GM18507 (cell line): Measurements from ENCODE around the gene MPST.
"Not testable (repeated sequence)": the region's sequence is repeated elsewhere in the genome, so short reads cannot be mapped to it uniquely, and the experiment has no call there.

Experiments
- DNase-seq: peaks from one replicate; pipeline ENCODE4 v3.0.0; 2011; ENCODE audit warnings: low read depth; ENCODE audit not compliant: insufficient read length; ENCODE audit errors: extremely low spot score
- FAIRE-seq: peaks from 2 replicates; lab custom pipeline; 2011; peaks lifted over from hg19 to GRCh38; lab: Jason Lieb, UNC

Gene MPST

GRCh38 chr22:37019309-37020191 is at the start of gene MPST, which contains the start of gene TST:
TSS of gene MPST (plus strand) at chr22:37019742. CDS start at chr22:37019837, 95 bp downstream.
TSS of gene TST (minus strand) at chr22:37019447. CDS start at chr22:37018732, 715 bp downstream.
- FAIRE-seq (peak; percentile 69), DNase-seq (peak; percentile 71)

- FAIRE-seq (no peak), DNase-seq (no peak)
Measured at GRCh38 chr22:36971341-36972125, 48.0 kb upstream of the MPST start.

- FAIRE-seq (no peak), DNase-seq (no peak)
Measured at GRCh38 chr22:36976606-36977005, 42.9 kb upstream of the MPST start.

- FAIRE-seq = peak; percentile 58
- DNase-seq = peak; percentile 35
Measured at GRCh38 chr22:36977401-36977861, 42.1 kb upstream of the MPST start.

- FAIRE-seq = peak; percentile 97
Measured at GRCh38 chr22:36977947-36978660, 41.4 kb upstream of the MPST start.

GRCh38 chr22:36979016-36979910 is 40.3 kb upstream of the MPST start:
- FAIRE-seq (no peak), DNase-seq (no peak)

More at GRCh38 chr22:36977947-36978660, 41.4 kb upstream of the MPST start:
- DNase-seq = peak; percentile 90

GRCh38 chr22:36981247-36981775 is 38.2 kb upstream of the MPST start:
- FAIRE-seq (no peak), DNase-seq (no peak)

- DNase-seq (no peak), FAIRE-seq (no peak)
Measured at GRCh38 chr22:36982136-36982535, 37.4 kb upstream of the MPST start.

- DNase-seq (no peak), FAIRE-seq (no peak)
Measured at GRCh38 chr22:36985211-36985889, 34.2 kb upstream of the MPST start.

- DNase-seq = peak; percentile 23
- peak; percentile 59 for FAIRE-seq
Measured at GRCh38 chr22:36986242-36986821, 33.2 kb upstream of the MPST start.

- no peak for DNase-seq
- FAIRE-seq = no peak
Measured at GRCh38 chr22:36988075-36988832, 31.3 kb upstream of the MPST start.

GRCh38 chr22:36989012-36989411 is 30.5 kb upstream of the MPST start:
- FAIRE-seq = not testable (repeated sequence)

GRCh38 chr22:36990457-36990856 is 29.1 kb upstream of the MPST start:
- FAIRE-seq (no peak), DNase-seq (no peak)

More at GRCh38 chr22:36989012-36989411, 30.5 kb upstream of the MPST start:
- not testable (repeated sequence) for DNase-seq

GRCh38 chr22:36991206-36991605 is 28.3 kb upstream of the MPST start:
- no peak for DNase-seq

GRCh38 chr22:36997746-36998145 is 21.8 kb upstream of the MPST start:
- no peak for DNase-seq
- FAIRE-seq = no peak

More at GRCh38 chr22:36991206-36991605, 28.3 kb upstream of the MPST start:
- FAIRE-seq = no peak

GRCh38 chr22:36998620-36999351 is 20.8 kb upstream of the MPST start:
- no peak for FAIRE-seq
- no peak for DNase-seq
